Left ventricle myocardium inferior (tissue), 1 donor: Measurements from ENCODE around the gene ATP11A. TPM values are rescaled to one million over a fixed set of nuclear protein-coding genes. Genes with fewer than 3 reads are reported as not detected.
A peak's percentile ranks its signal among the peaks of the same experiment; 100 is the strongest.

Experiments
- DNase-seq: peaks from one replicate; pipeline ENCODE4 v3.0.0-alpha.2; 2020
- H3K27ac ChIP-seq: fragments of 200-600 bp; replicated peaks from 2 replicates; pipeline ENCODE4 v1.8.0; 2021
- H3K27me3 ChIP-seq: fragments of 200-600 bp; 2 replicates; pipeline ENCODE4 v1.8.0; 2021; ENCODE audit warnings: low read depth
- H3K36me3 ChIP-seq: fragments of 200-600 bp; 2 replicates; pipeline ENCODE4 v1.8.0; 2021
- H3K4me1 ChIP-seq: fragments of 200-600 bp; 2 replicates; pipeline ENCODE4 v1.8.0; 2021
- H3K4me3 ChIP-seq: fragments of 200-600 bp; 2 replicates; pipeline ENCODE4 v1.8.0; 2021; ENCODE audit warnings: mild to moderate bottlenecking, moderate library complexity
- H3K9me3 ChIP-seq: fragments of 200-600 bp; replicated peaks from 2 replicates; pipeline ENCODE4 v1.8.0; 2021
- CTCF ChIP-seq: fragments of 200-600 bp; IDR thresholded peaks from 2 replicates; pipeline ENCODE4 v1.8.0; 2021; ENCODE audit warnings: antibody characterized with exemption, mild to moderate bottlenecking, borderline replicate concordance
- intact Hi-C: fragments of 100-400 bp; cut with micrococcal nuclease; formaldehyde crosslinking; loops from one replicate; pipeline ENCODE4 v1.11.0; 2022
- total RNA-seq: library from RNA; stranded (reverse); fragmentation: NEBNext Ultra II Directional; extraction: Animal tissue kit (Norgen Biotek cat#: 25700); gene quantifications from one replicate; pipeline ENCODE4 v1.2.1, GENCODE V29; 2021
- donor health status: DM: no; HTN: yes; CAD: no; lungs with severe emphysema.

Gene ATP11A
- total RNA-seq, 1 donor from 2014 or later: 106 TPM

- intact Hi-C loops: no loop called here
- H3K9me3 ChIP-seq: no peaks in the 10 kb centered on the region
- H3K36me3 ChIP-seq: peaks cover 45% of the 10 kb centered on the region
- H3K27me3 ChIP-seq: no peaks in the 10 kb centered on the region
- no peak overlapping the region for H3K4me3 ChIP-seq
- peaks cover 30% of the 10 kb centered on the region for H3K4me1 ChIP-seq
- peak; percentile 31 for TF ChIP-seq CTCF
- H3K27ac ChIP-seq: peak overlapping the region; percentile 57
- DNase-seq: peak; percentile 12
Observed at GRCh38 chr13:112874751-112875300, 185.0 kb downstream of the ATP11A start.

DNA sequence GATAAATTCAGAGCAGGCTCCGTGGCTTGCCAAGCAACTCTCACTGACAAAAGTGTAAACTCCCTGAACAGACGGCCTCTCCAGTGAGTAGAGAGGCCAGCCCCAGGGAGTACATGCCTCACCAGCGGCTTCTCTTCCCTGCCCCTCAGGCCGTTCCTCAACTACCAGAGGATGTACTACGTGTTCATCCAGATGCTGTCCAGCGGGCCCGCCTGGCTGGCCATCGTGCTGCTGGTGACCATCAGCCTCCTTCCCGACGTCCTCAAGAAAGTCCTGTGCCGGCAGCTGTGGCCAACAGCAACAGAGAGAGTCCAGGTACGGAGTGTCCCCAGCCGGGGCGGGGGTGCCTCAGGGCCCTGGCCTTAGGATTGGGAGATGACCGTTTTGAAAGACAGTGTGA is 185.8 kb downstream of the ATP11A start:
- no peak overlapping the region for H3K27ac ChIP-seq
- H3K4me1 ChIP-seq: peaks cover 38% of the 10 kb centered on the region
- no peaks in the 10 kb centered on the region for H3K27me3 ChIP-seq
- intact Hi-C loops: no loop called here
- DNase-seq: peak; percentile 0
- H3K36me3 ChIP-seq: peaks cover 49% of the 10 kb centered on the region
- TF ChIP-seq CTCF: no peak
- no peaks in the 10 kb centered on the region for H3K9me3 ChIP-seq
- H3K4me3 ChIP-seq: no peak overlapping the region

GRCh38 chr13:112876305-112877000 is 186.6 kb downstream of the ATP11A start:
- TF ChIP-seq CTCF: no peak
- Histone ChIP-seq H3K27me3 (no peaks in the 10 kb centered on the region), H3K9me3 (no peaks in the 10 kb centered on the region), H3K27ac (no peak overlapping the region), H3K4me3 (no peak overlapping the region), H3K36me3 (peaks cover 57% of the 10 kb centered on the region), H3K4me1 (peaks cover 38% of the 10 kb centered on the region)
- intact Hi-C loops: no loop called here
- peak; percentile 16 for DNase-seq

GRCh38 chr13:112877066-112877465 is 187.2 kb downstream of the ATP11A start:
- Histone ChIP-seq H3K27ac (no peak overlapping the region), H3K4me3 (no peak overlapping the region), H3K9me3 (no peaks in the 10 kb centered on the region), H3K27me3 (no peaks in the 10 kb centered on the region), H3K36me3 (peaks cover 58% of the 10 kb centered on the region), H3K4me1 (peaks cover 38% of the 10 kb centered on the region)
- intact Hi-C loops: no loop called here
- no peak for TF ChIP-seq CTCF
- peak; percentile 7 for DNase-seq

DNA sequence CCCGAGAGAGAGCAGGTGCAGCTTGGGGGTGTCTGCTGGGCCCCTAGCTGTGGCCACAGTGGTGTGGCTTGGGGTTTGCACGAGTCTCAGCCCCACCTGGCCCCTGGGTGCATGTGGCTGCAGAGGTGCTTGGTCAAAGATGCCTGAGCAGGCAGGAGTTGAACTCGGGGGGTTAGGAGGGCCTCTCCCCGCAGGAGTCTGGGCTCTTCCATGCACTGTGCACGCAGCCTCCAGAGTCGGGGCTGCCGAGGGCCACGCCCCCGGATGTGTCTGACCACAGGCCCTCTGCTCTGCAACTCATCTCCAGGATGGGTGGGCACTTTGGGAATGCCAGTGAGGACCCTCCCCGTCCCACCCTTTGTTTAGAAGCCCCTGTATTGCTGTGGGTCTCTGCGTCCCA is 187.7 kb downstream of the ATP11A start:
- Histone ChIP-seq H3K4me3 (no peak overlapping the region), H3K36me3 (peaks cover 63% of the 10 kb centered on the region), H3K27ac (no peak overlapping the region), H3K9me3 (no peaks in the 10 kb centered on the region), H3K27me3 (no peaks in the 10 kb centered on the region), H3K4me1 (peaks cover 34% of the 10 kb centered on the region)
- DNase-seq: peak; percentile 9
- TF ChIP-seq CTCF: no peak
- intact Hi-C loops: no loop called here
